Brain microvascular endothelial cell (primary cell): Measurements from ENCODE around the gene CSNK1G3.

Source experiments
- DNase-seq: peaks from one replicate; pipeline ENCODE4 v3.0.0-alpha.2; 2020
- H3K27ac ChIP-seq: fragments of 250-450 bp; sonication (Bioruptor Pico); 2 replicates; pipeline ENCODE4 v1.5.1; 2020; ENCODE audit warnings: mild to moderate bottlenecking, moderate library complexity
- H3K27me3 ChIP-seq: fragments of 250-450 bp; sonication (Bioruptor Pico); replicated peaks from 2 replicates; pipeline ENCODE4 v1.5.1; 2020; ENCODE audit warnings: mild to moderate bottlenecking
- H3K36me3 ChIP-seq: fragments of 250-450 bp; sonication (Bioruptor Pico); replicated peaks from 2 replicates; pipeline ENCODE4 v1.5.1; 2020; ENCODE audit warnings: mild to moderate bottlenecking
- H3K4me3 ChIP-seq: 2 replicates; pipeline ENCODE4 v1.5.1; 2011; ENCODE audit warnings: low read depth, mild to moderate bottlenecking, control low read depth, low read length, moderate library complexity
- in situ Hi-C: cut with HindIII; loops from 2 replicates; pipeline ENCODE4 v1.10.0; 2017; ENCODE audit warnings: low sequenced_read_pairs, low pct_ligation_motif_present
- TF ChIP-seq, protein P1 (sequence below): IDR thresholded peaks from 2 replicates; pipeline ENCODE4 v1.5.1; 2011; ENCODE audit warnings: low read depth, mild to moderate bottlenecking, moderate library complexity, low read length, control low read depth, inconsistent platforms; ENCODE audit errors: missing control alignments

CSNK1G3 gene

DNA sequence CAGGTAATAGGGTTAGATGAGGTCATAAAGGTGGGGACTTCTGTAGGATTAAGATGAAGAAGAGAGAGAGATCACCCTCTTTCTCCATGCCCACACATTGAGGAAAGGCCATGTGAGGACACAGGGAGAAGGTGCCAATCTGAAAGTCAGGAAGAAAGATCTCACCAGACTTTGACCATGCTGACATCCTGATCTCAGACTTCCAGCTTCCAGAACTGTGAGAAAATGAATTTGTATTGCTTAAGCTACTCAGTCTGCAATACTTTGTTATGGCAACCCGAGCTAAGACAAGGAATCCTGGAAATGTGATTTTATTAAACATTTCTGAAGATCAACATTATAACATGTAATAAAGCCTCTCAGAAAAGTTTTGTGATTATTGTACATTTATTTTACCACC, 3.5 kb upstream of the CSNK1G3 start:
- no peak overlapping the region for H3K27ac ChIP-seq
- in situ Hi-C loops = no loop called here
- H3K4me3 ChIP-seq = no peak overlapping the region
- H3K27me3 ChIP-seq = no peaks in the 10 kb centered on the region
- no peak for DNase-seq
- no peaks in the 10 kb centered on the region for H3K36me3 ChIP-seq
- TF ChIP-seq, protein P1, sequence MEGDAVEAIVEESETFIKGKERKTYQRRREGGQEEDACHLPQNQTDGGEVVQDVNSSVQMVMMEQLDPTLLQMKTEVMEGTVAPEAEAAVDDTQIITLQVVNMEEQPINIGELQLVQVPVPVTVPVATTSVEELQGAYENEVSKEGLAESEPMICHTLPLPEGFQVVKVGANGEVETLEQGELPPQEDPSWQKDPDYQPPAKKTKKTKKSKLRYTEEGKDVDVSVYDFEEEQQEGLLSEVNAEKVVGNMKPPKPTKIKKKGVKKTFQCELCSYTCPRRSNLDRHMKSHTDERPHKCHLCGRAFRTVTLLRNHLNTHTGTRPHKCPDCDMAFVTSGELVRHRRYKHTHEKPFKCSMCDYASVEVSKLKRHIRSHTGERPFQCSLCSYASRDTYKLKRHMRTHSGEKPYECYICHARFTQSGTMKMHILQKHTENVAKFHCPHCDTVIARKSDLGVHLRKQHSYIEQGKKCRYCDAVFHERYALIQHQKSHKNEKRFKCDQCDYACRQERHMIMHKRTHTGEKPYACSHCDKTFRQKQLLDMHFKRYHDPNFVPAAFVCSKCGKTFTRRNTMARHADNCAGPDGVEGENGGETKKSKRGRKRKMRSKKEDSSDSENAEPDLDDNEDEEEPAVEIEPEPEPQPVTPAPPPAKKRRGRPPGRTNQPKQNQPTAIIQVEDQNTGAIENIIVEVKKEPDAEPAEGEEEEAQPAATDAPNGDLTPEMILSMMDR = no peak

DNA sequence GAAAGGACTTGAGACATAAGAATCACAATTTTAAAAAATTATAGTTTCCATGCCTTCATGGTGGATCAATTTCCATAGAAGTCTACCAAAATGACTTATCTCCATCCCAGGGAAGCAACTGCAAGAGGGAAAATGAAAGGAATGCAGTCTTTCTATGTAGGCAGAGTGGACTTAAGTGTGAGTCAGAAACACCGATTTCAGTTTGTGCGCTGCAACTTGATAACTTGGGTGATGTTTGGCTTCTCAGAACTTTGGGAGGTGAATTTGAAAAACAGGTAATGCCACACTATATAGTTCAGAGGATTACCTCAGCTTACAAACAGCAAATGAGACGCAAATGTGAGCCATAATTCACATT, 708 bp upstream of the CSNK1G3 start:
- TF ChIP-seq, protein P1 = no peak
- Histone ChIP-seq H3K27ac (peak overlapping the region; percentile 86), H3K4me3 (peak overlapping the region; percentile 82), H3K27me3 (no peaks in the 10 kb centered on the region), H3K36me3 (no peaks in the 10 kb centered on the region)
- peak; percentile 43 for DNase-seq
- in situ Hi-C loops = no loop called here

DNA sequence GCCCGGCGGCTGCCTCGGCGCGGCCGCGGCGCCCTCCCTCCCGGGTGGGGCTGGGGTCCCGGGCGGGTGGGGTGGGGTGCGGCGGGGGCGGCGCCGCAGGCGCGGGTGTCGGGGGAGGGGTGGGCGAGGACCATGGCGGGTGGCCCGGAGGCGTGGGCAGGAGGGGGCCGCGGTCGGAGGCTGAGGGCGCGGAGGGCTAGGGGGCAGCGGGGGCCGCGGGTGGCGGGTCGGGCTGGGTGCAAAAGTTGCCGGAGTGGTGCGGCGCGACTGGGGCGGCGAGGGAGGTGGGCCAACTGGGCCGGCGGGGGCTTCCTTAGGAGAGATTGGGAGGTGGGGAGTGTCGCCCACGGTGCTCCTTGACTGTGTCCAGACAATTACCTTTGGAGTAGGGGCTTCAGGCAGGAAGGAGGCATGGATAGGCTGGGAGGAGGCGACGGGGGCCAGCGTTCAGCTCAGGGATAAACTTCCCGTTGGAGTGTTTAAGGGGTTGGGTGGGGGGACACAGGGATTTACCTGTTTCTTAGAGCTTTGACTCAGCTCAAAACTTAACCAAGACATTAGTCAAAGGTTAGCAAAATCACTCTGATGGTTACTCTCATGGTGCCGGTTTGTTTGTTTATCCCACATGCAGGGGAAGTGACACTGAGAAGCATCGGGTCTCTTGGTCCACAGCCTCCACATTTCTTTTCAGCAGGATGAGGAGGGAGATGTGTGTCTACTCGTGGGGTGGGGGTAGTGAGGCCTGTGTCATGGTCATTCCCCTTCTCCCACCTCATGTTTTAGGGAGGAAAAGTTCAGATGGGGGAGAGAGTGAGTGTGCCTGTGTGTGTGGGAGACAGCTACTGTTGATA, 859 bp downstream of the CSNK1G3 start:
- Histone ChIP-seq H3K27ac (peak overlapping the region; percentile 77), H3K27me3 (no peaks in the 10 kb centered on the region), H3K4me3 (peak overlapping the region; percentile 82), H3K36me3 (no peaks in the 10 kb centered on the region)
- peak; percentile 25 for DNase-seq
- in situ Hi-C loops = no loop called here
- TF ChIP-seq, protein P1 = no peak

DNA sequence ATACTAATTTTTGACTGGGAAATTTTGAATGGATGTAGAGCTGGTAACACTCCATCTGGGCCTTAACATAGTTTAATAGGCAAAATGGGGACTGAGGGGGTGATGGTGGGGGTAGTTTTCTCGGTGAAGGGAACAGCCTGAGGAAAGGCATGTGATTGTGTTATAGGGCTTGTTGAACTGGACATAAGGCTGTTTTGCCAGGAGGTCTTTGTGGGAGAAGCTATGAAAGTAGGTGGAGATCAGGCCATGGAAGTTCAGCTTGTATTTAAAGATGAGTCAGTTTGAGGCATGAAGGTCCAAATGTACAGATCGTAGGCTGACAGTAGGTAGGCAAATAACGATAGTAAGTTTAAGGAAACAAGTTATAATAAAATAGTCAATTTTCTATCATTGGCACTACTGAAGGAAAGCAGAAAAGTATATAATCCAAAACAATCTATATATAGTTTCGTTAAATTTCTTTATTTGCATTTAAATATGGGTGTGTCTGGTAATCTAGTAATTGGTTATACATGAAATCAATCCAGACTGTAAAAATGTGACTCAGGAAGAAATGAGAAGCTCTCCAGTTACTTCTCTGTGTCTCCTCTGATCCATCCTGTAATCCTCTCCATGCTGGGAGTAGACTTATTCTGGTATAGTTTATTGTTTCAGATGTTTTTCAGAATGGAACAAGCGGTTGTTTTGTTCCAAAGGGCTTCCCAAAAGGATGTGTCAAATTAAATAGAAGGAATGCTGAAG, 2.8 kb downstream of the CSNK1G3 start:
- Histone ChIP-seq H3K27me3 (no peaks in the 10 kb centered on the region), H3K4me3 (no peak overlapping the region), H3K36me3 (no peaks in the 10 kb centered on the region), H3K27ac (no peak overlapping the region)
- TF ChIP-seq, protein P1 = no peak
- in situ Hi-C loops = no loop called here
- no peak for DNase-seq

DNA sequence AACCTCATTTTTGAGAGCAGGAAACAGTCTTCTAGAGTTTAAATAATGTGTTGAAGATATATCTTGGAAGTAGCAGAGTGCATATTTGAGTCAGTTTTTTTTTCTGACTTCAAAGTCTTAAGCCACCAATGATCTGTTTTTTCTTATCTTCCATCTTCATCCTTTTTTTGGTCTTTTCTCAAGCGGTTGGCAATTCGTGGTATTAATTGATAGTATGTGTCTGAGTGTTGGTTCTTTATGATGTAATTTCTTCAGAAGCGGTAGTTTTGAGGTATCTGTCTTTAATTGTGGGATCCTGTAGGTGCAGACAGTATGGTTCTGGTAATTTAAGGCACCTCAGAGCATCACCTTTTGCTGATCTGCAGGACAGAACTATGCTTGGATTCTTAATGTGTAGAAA, 3.9 kb downstream of the CSNK1G3 start:
- no peak overlapping the region for H3K4me3 ChIP-seq
- H3K27ac ChIP-seq = no peak overlapping the region
- DNase-seq = no peak
- TF ChIP-seq, protein P1 = no peak
- no peaks in the 10 kb centered on the region for H3K36me3 ChIP-seq
- in situ Hi-C loops = no loop called here
- no peaks in the 10 kb centered on the region for H3K27me3 ChIP-seq
